ENCODE measurements around the gene MYH7B.

The MYH7B gene

GRCh38 chr20:34997774-34998173, 42.1 kb downstream of the MYH7B start:
- Mint-ChIP-seq H3K4me3 (no peak overlapping the region), H3K9me3 (no peaks in the 10 kb centered on the region), H3K27ac (peak overlapping the region; percentile 27), H3K27me3 (ENCODE audit: low read depth, poor library complexity) (no peaks in the 10 kb centered on the region), H3K36me3 (ENCODE audit: low read depth) (peaks cover 30% of the 10 kb centered on the region), H3K4me1 (no peaks in the 10 kb centered on the region)
- DNase-seq = no peak
- no peak for TF ChIP-seq CTCF (IDR thresholded peaks at IDR 0.05)

- H3K4me3 Mint-ChIP-seq = no peak overlapping the region
- peaks cover 30% of the 10 kb centered on the region for H3K36me3 Mint-ChIP-seq (ENCODE audit: low read depth)
- TF ChIP-seq CTCF (IDR thresholded peaks at IDR 0.05) = no peak
- no peaks in the 10 kb centered on the region for H3K4me1 Mint-ChIP-seq
- DNase-seq = no peak
- H3K27ac Mint-ChIP-seq = peak overlapping the region; percentile 81
- no peaks in the 10 kb centered on the region for H3K9me3 Mint-ChIP-seq
- H3K27me3 Mint-ChIP-seq (ENCODE audit: low read depth, poor library complexity) = no peaks in the 10 kb centered on the region
Observed at GRCh38 chr20:34998331-34998950, 42.8 kb downstream of the MYH7B start.

- Mint-ChIP-seq H3K27me3 (ENCODE audit: low read depth, poor library complexity) (no peaks in the 10 kb centered on the region), H3K4me1 (no peaks in the 10 kb centered on the region), H3K9me3 (no peaks in the 10 kb centered on the region), H3K36me3 (ENCODE audit: low read depth) (peaks cover 31% of the 10 kb centered on the region), H3K4me3 (no peak overlapping the region), H3K27ac (peak overlapping the region; percentile 78)
- no peak for DNase-seq
- no peak for TF ChIP-seq CTCF (IDR thresholded peaks at IDR 0.05)
Observed at GRCh38 chr20:34999021-34999451, 43.4 kb downstream of the MYH7B start.

- no peak for TF ChIP-seq CTCF (IDR thresholded peaks at IDR 0.05)
- H3K4me1 Mint-ChIP-seq = no peaks in the 10 kb centered on the region
- H3K27ac Mint-ChIP-seq = no peak overlapping the region
Observed at GRCh38 chr20:34999782-35000181, 44.1 kb downstream of the MYH7B start.

GRCh38 chr20:35000311-35000921, 44.7 kb downstream of the MYH7B start:
- Mint-ChIP-seq H3K4me1 (no peaks in the 10 kb centered on the region), H3K27me3 (ENCODE audit: low read depth, poor library complexity) (no peaks in the 10 kb centered on the region), H3K36me3 (ENCODE audit: low read depth) (peaks cover 31% of the 10 kb centered on the region), H3K27ac (no peak overlapping the region), H3K4me3 (no peak overlapping the region), H3K9me3 (no peaks in the 10 kb centered on the region)
- no peak for TF ChIP-seq CTCF (IDR thresholded peaks at IDR 0.05)
- no peak for DNase-seq

More at GRCh38 chr20:34999782-35000181, 44.1 kb downstream of the MYH7B start:
- Mint-ChIP-seq H3K4me3 (no peak overlapping the region), H3K36me3 (ENCODE audit: low read depth) (peaks cover 35% of the 10 kb centered on the region), H3K27me3 (ENCODE audit: low read depth, poor library complexity) (no peaks in the 10 kb centered on the region), H3K9me3 (no peaks in the 10 kb centered on the region)
- no peak for DNase-seq
